GM12878 (cell line): ENCODE results near the gene OLFM1. TPM values are rescaled to one million over a fixed set of nuclear protein-coding genes. Genes with fewer than 3 reads are reported as not detected.

Experiments used
- ATAC-seq: fragments of 200-7000 bp; cut with Tn5 transposase; 3 replicates; pipeline ENCODE4 v1.9.1; 2020; ENCODE audit warnings: mild to moderate bottlenecking, moderate library complexity
- BruUV-seq: library from RNA; stranded (reverse); fragments of 400-500 nt; replicated peaks from 2 replicates; lab custom pipeline; 2021; lab: Mats Ljungman, UMichigan
- CTCF ChIA-PET: fragments of 300-600 bp; sonication (Branson Sonifier 250); formaldehyde crosslinking; extraction: SDS; loops from one replicate; lab custom pipeline; 2021; ENCODE audit warnings: inconsistent platforms; lab: Yijun Ruan, JAX
- POLR2A ChIA-PET: fragments of 350-600 bp; formaldehyde crosslinking; extraction: SDS; loops from one replicate; lab custom pipeline; 2021; ENCODE audit warnings: inconsistent platforms; lab: Charles Lee
- RAD21 ChIA-PET: fragments of 300-600 bp; sonication (Branson Sonifier 250); formaldehyde crosslinking; loops from one replicate; lab custom pipeline; 2023; ENCODE audit warnings: antibody characterized with exemption; ENCODE audit not compliant: unreplicated experiment; lab: Charles Lee
- SMC1A ChIA-PET: fragments of 300-600 bp; sonication (Branson Sonifier 250); formaldehyde crosslinking; loops from one replicate; lab custom pipeline; 2023; ENCODE audit not compliant: unreplicated experiment, uncharacterized antibody; lab: Charles Lee
- DNase-seq: peaks from one replicate; pipeline ENCODE4 v3.0.0-alpha.2; 2011; ENCODE audit warnings: low read depth, low spot score
- FAIRE-seq: peaks from 3 replicates; lab custom pipeline; 2011; peaks lifted over from hg19 to GRCh38; lab: Jason Lieb, UNC
- H2AFZ ChIP-seq: 2 replicates; pipeline ENCODE4 v1.6.0; 2011; ENCODE audit warnings: low read depth, low read length, control low read depth; ENCODE audit not compliant: control insufficient read depth
- H3K27ac ChIP-seq: 2 replicates; pipeline ENCODE4 v1.5.1; 2011; ENCODE audit warnings: control low read depth; ENCODE audit not compliant: control insufficient read depth, insufficient read depth
- H3K27me3 ChIP-seq, 2 experiments: replicated peaks in 1 of 2; 2 replicates each; pipeline versions ENCODE4 v1.6.0 to v1.6.1; 2011; ENCODE audit warnings: low read length in 1 of 2; ENCODE audit not compliant: control insufficient read depth in 2 of 2, insufficient read depth in 2 of 2
- H3K36me3 ChIP-seq, 2 experiments: 2 replicates each; pipeline ENCODE4 v1.5.1; 2011; ENCODE audit warnings: low read length in 1 of 2; ENCODE audit not compliant: control insufficient read depth in 2 of 2, insufficient read depth in 2 of 2
- H3K4me1 ChIP-seq: 2 replicates; pipeline ENCODE4 v1.6.1; 2011; ENCODE audit warnings: mild to moderate bottlenecking, low read length, moderate library complexity, mixed read lengths; ENCODE audit not compliant: control insufficient read depth, insufficient read depth
- H3K4me2 ChIP-seq: 2 replicates; pipeline ENCODE4 v1.6.0; 2011; ENCODE audit warnings: control low read depth; ENCODE audit not compliant: control insufficient read depth, insufficient read depth
- H3K4me3 ChIP-seq: fragments of 200-600 bp; sonication (generic); 2 replicates; pipeline ENCODE4 v1.5.1; 2016
- H3K79me2 ChIP-seq: 2 replicates; pipeline ENCODE4 v1.6.0; 2011; ENCODE audit warnings: low read length; ENCODE audit not compliant: control insufficient read depth, insufficient read depth
- H3K9ac ChIP-seq: 2 replicates; pipeline ENCODE4 v1.8.0; 2011; ENCODE audit warnings: low read length, control low read depth, mixed read lengths; ENCODE audit not compliant: control insufficient read depth, insufficient read depth
- H3K9me3 ChIP-seq: replicated peaks from 3 replicates; pipeline ENCODE4 v1.5.1; 2011; ENCODE audit warnings: mild to moderate bottlenecking, low read length; ENCODE audit not compliant: control insufficient read depth, insufficient read depth
- H4K20me1 ChIP-seq: 2 replicates; pipeline ENCODE4 v1.6.0; 2011; ENCODE audit not compliant: control insufficient read depth, insufficient read depth
- CBX5 ChIP-seq: sonication (generic); IDR thresholded peaks from 2 replicates; pipeline ENCODE4 v1.6.1; 2016; ENCODE audit warnings: low read depth, moderate library complexity, mild to moderate bottlenecking, inconsistent platforms
- CHD4 ChIP-seq: fragments of 200-600 bp; sonication (generic); IDR thresholded peaks from 2 replicates; pipeline ENCODE4 v1.6.1; 2016; ENCODE audit warnings: mild to moderate bottlenecking
- CREB1 ChIP-seq: IDR thresholded peaks from 2 replicates; pipeline ENCODE4 v1.6.1; 2012; ENCODE audit warnings: low read depth, mild to moderate bottlenecking, inconsistent platforms
- CTCF ChIP-seq, 3 experiments: IDR thresholded peaks in 2 of 3; conservative IDR thresholded peaks in 1 of 3; 2 replicates each; pipeline ENCODE4 v1.5.1; 2011; ENCODE audit warnings: low read depth in 3 of 3, low read length in 3 of 3, mild to moderate bottlenecking in 3 of 3, control low read depth in 2 of 3, moderate library complexity in 2 of 3, inconsistent platforms in 1 of 3, mixed read lengths in 1 of 3; ENCODE audit not compliant: control insufficient read depth in 2 of 3, insufficient read depth in 1 of 3; ENCODE audit errors: extremely low read depth in 1 of 3
- DPF2 ChIP-seq: fragments of 450-650 bp; IDR thresholded peaks from 2 replicates; pipeline ENCODE4 v1.6.1; 2017; ENCODE audit warnings: mild to moderate bottlenecking
- E2F8 ChIP-seq: fragments of 450-650 bp; IDR thresholded peaks from 2 replicates; pipeline ENCODE4 v1.6.1; 2018; ENCODE audit warnings: mild to moderate bottlenecking, low read depth, moderate library complexity; ENCODE audit not compliant: partially characterized antibody
- ELK1 ChIP-seq: IDR thresholded peaks from 2 replicates; pipeline ENCODE4 v1.6.1; 2012; ENCODE audit warnings: low read depth, low read length, improper control_type of control experiment
- EP300 ChIP-seq, 2 experiments: fragments of 150-350 bp in 1 of 2; IDR thresholded peaks; 2 replicates each; pipeline ENCODE4 v1.6.1; 2011 to 2012; ENCODE audit warnings: low read depth in 2 of 2, low read length in 2 of 2, borderline replicate concordance in 1 of 2, improper control_type of control experiment in 1 of 2, inconsistent platforms in 1 of 2; ENCODE audit not compliant: control insufficient read depth in 1 of 2
- FOXK2 ChIP-seq: fragments of 450-650 bp; IDR thresholded peaks from 2 replicates; pipeline ENCODE4 v1.6.1; 2017; ENCODE audit warnings: mild to moderate bottlenecking, moderate library complexity
- NR2C1 ChIP-seq: fragments of 450-650 bp; IDR thresholded peaks from 2 replicates; pipeline ENCODE4 v1.6.1; 2017; ENCODE audit warnings: antibody characterized with exemption, mild to moderate bottlenecking, moderate library complexity
- NRF1 ChIP-seq: conservative IDR thresholded peaks from 2 replicates; pipeline ENCODE4 v1.6.1; 2011; ENCODE audit warnings: mild to moderate bottlenecking, low read depth, low read length, improper control_type of control experiment
- PKNOX1 ChIP-seq: fragments of 450-650 bp; IDR thresholded peaks from 2 replicates; pipeline ENCODE4 v1.6.1; 2016; ENCODE audit warnings: mild to moderate bottlenecking
- SP1 ChIP-seq: IDR thresholded peaks from one replicate; pipeline ENCODE4 v1.6.1; 2011; ENCODE audit warnings: low read depth, low read length
- ZBED1 ChIP-seq: IDR thresholded peaks from 2 replicates; pipeline ENCODE4 v1.6.1; 2016; ENCODE audit warnings: borderline replicate concordance
- WGBS: methylation state at CpG from one replicate; pipeline ENCODE4 v1.1.6; 2016; ENCODE audit warnings: low lambda C conversion rate; ENCODE audit not compliant: insufficient replicate concordance, insufficient coverage; ENCODE audit errors: missing lambda C conversion rate; 5-methylcytosine and 5-hydroxymethylcytosine counted together
- in situ Hi-C: fragments of 300-500 bp; cut with MboI; formaldehyde crosslinking; loops from 9 replicates; pipeline ENCODE4 v1.14.3; 2018; ENCODE audit warnings: mixed read lengths
- intact Hi-C: fragments of 100-400 bp; cut with micrococcal nuclease; formaldehyde crosslinking; loops from one replicate; pipeline ENCODE4 v1.14.2; 2022; ENCODE audit not compliant: unreplicated experiment
- polyA plus RNA-seq, 11 experiments: library from polyadenylated mRNA; depleted of rRNA in 4 of 11; unstranded in 6 of 11; stranded (reverse) in 5 of 11; fragments of >200 nt; fragmentation: Nextera tagmentation in 4 of 11; fragmentation: Illumina TruSeq in 1 of 11; extraction: Ambion mirVana in 4 of 11; extraction: Trizol in 1 of 11; gene quantifications; 1 replicate in 1 of 11; 2 replicates in 10 of 11; pipeline versions ENCODE4 v1.2.1 to v1.2.3, GENCODE V29; 2011 to 2016; ENCODE audit warnings: inconsistent platforms in 2 of 11, missing spikeins in 2 of 11, low read depth in 1 of 11
- total RNA-seq, 4 experiments: library from RNA; depleted of rRNA in 3 of 4; stranded (reverse); fragments of >200 nt in 3 of 4; fragmentation: Illumina TruSeq in 1 of 4; extraction: Trizol in 1 of 4; gene quantifications; 2 replicates each; pipeline versions ENCODE4 v1.2.1 to v1.2.3, GENCODE V29; 2013 to 2021

Gene OLFM1
- total and polyA plus RNA-seq, 10 of the 15 experiments (the other 5 are each of a cell fraction or from before 2014, with no cell fraction given), result not detected

GRCh38 chr9:135120249-135120648 lies 32.8 kb downstream of the OLFM1 start (continued):
- no peak for TF ChIP-seq CREB1
- no peak for TF ChIP-seq ZBED1
- no peak for TF ChIP-seq ELK1
- TF ChIP-seq NRF1, result no peak
- TF ChIP-seq E2F8, result no peak
- TF ChIP-seq CHD4, result no peak
- TF ChIP-seq FOXK2, result no peak
- no peak for TF ChIP-seq NR2C1
- TF ChIP-seq, all 136 proteins: peak for 0

GRCh38 chr9:135122316-135122715 lies 34.8 kb downstream of the OLFM1 start:
- H3K9me3 ChIP-seq, result no peaks in the 10 kb centered on the region; the same call in 2 of the 3 replicates
- ATAC-seq (no peak), FAIRE-seq (no peak)
- TF ChIP-seq SP1, result no peak
- no peak for TF ChIP-seq DPF2
- TF ChIP-seq CTCF (IDR thresholded peaks at IDR 0.05 in 2 of 3, conservative IDR thresholded peaks at IDR 0.05 in 1 of 3; ENCODE audit: control insufficient read depth in 2 of 3, extremely low read depth in 1 of 3, insufficient read depth in 1 of 3, low read depth in 3 of 3, low read length in 3 of 3), result no peak
- no peak for TF ChIP-seq CBX5
- TF ChIP-seq EP300 (IDR thresholded peaks at IDR 0.05; ENCODE audit: borderline replicate concordance in 1 of 2, control insufficient read depth in 1 of 2, low read depth in 2 of 2, low read length in 2 of 2), result no peak
- TF ChIP-seq PKNOX1, result no peak

More at GRCh38 chr9:135122316-135122715, 34.8 kb downstream of the OLFM1 start:
- no TSS peak for BruUV-seq
- CTCF ChIA-PET, result no interaction called here
- Histone ChIP-seq H4K20me1 (no peaks in the 10 kb centered on the region), H3K4me2 (no peak overlapping the region), H3K27me3 (peaks cover 0 to 1% of the 10 kb centered on the region in 2 experiments; a peak in 2 of 4 replicates), H3K79me2 (no peaks in the 10 kb centered on the region), H3K9ac (no peak overlapping the region), H2AFZ (no peak overlapping the region), H3K27ac (no peak overlapping the region), H3K4me3 (no peak overlapping the region), H3K4me1 (no peaks in the 10 kb centered on the region), H3K36me3 (no peaks in the 10 kb centered on the region)
- SMC1A ChIA-PET, result no interaction called here
- POLR2A ChIA-PET, result no interaction called here
- WGBS, result 30% methylated on average over 12 of the region's 12 CpGs
- no peak for DNase-seq
- RAD21 ChIA-PET, result no interaction called here
- in situ Hi-C loops (no loop called here), intact Hi-C loops (no loop called here)
